Ovary (tissue), 3 donors: ENCODE measurements around the gene HABP4.

Source experiments
- CTCF ChIP-seq, 3 donors: fragments of 450-650 bp in 2 of 3; fragments of 200-600 bp in 1 of 3; IDR thresholded peaks; one replicate each; pipeline versions ENCODE4 v1.5.1 to v1.8.0; 2016 to 2022; ENCODE audit warnings: antibody characterized with exemption in 3 of 3, mild to moderate bottlenecking in 1 of 3
- EP300 ChIP-seq: sonication (generic); formaldehyde crosslinking; IDR thresholded peaks from one replicate; pipeline ENCODE4 v1.6.1; 2017; ENCODE audit warnings: antibody characterized with exemption
- POLR2A ChIP-seq: fragments of 450-650 bp; IDR thresholded peaks from one replicate; pipeline ENCODE4 v1.6.1; 2017; ENCODE audit warnings: antibody characterized with exemption, mild to moderate bottlenecking, moderate library complexity
- donor health status: DM: no; HTN: no; CAD: no.

DNA sequence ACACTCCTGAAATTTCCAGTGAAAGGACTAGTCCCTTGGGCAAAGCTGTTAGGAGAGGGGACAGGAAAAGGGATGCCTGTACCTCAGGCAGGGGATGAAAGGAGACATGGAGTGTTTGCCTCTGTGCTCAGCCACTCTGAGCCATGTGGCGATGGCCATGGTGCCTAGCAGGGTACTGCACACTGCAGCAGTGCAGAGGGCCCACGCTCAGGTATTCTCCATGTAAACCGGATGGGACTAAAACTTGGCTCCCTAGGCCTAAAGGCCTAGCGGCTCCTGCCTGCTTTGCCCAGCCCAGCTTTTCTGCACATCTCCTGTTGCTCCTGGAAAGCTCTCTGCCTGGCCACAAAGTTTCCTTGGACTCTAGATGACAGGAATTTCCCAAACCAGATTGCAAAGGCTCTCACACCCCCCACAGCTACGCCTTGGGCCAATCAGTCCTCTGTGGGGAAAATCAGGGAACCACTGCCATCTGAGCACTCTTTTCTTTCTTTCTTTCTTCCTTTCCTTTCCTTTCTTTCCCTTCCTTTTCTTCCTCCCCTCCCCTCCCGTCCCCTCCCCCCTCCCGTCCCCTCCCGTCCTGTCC is 44.3 kb downstream of the HABP4 start:
- TF ChIP-seq CTCF (IDR thresholded peaks at IDR 0.05) (no peak), POLR2A (no peak), EP300 (no peak)
